ENCODE data around the gene CD79A. TPM values are rescaled to one million over a fixed set of nuclear protein-coding genes. Genes with fewer than 3 reads are reported as not detected.

Gene CD79A
- polyA plus RNA-seq, 1 donor from 2014 or later = not detected

DNA sequence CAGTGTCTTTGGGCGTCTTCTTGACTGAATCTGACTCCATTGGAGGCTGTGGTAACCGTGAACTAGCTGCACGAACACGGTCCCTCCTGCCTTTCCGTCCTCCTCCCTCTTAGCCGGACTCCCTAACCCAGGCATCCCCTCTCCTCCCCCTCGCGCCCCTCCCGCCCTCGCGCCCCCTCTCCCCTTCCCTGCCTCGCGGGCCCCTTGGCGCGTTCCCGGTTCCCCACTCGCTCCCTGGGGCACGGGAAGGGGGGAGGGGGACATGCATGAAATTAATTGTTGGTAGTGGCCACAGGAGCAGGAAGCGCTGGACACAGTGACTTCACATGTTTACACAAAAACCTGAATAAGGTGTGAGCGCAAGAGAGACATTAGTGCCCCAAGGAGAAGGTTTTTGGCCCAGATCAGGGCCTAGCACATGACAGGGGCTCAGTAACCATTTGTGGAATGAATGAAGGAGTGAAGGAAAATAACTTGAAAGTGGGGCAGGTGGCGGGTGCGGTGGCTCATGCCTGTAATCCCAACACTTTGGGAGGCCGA lies 32.0 kb upstream of the CD79A start:
- TF ChIP-seq SMC3 (conservative IDR thresholded peaks at IDR 0.05; ENCODE audit: poor library complexity) (no peak), POLR2AphosphoS5 (IDR thresholded peaks at IDR 0.05) (no peak), RAD21 (conservative IDR thresholded peaks at IDR 0.05) (no peak), REST (IDR thresholded peaks at IDR 0.05; ENCODE audit: borderline replicate concordance) (no peak), EP300 (conservative IDR thresholded peaks at IDR 0.05; ENCODE audit: poor library complexity, severe bottlenecking) (no peak), CTCF (IDR thresholded peaks at IDR 0.05; ENCODE audit: poor library complexity, severe bottlenecking) (no peak), MXI1 (conservative IDR thresholded peaks at IDR 0.05; ENCODE audit: poor library complexity, severe bottlenecking) (no peak), EZH2 (IDR thresholded peaks at IDR 0.05; ENCODE audit: borderline replicate concordance, insufficient read depth, low read length, poor library complexity, severe bottlenecking) (no peak), TAF1 (IDR thresholded peaks at IDR 0.05; ENCODE audit: low read depth) (no peak)
- Histone ChIP-seq H3F3A (ENCODE audit: insufficient read depth, low read length, poor library complexity, severe bottlenecking) (no peaks in the 10 kb centered on the region), H3K4me3 (ENCODE audit: low read length) (no peak overlapping the region), H3K27me3 (ENCODE audit: insufficient read depth, low read depth, low read length) (no peaks in the 10 kb centered on the region), H3K4me2 (ENCODE audit: low read length) (no peak overlapping the region), H3K79me2 (replicated peaks; ENCODE audit: insufficient read depth, low read length) (no peaks in the 10 kb centered on the region), H3K9me3 (ENCODE audit: low read length) (no peaks in the 10 kb centered on the region), H3K36me3 (ENCODE audit: insufficient read depth, low read length) (no peaks in the 10 kb centered on the region), H4K20me1 (ENCODE audit: insufficient read depth) (no peaks in the 10 kb centered on the region), H3K27ac (ENCODE audit: low read length) (no peak overlapping the region), H3K9ac (ENCODE audit: low read length) (no peak overlapping the region), H3K9me2 (ENCODE audit: insufficient read depth, low read length) (no peaks in the 10 kb centered on the region), H2AFZ (ENCODE audit: low read depth, low read length) (no peak overlapping the region)

DNA sequence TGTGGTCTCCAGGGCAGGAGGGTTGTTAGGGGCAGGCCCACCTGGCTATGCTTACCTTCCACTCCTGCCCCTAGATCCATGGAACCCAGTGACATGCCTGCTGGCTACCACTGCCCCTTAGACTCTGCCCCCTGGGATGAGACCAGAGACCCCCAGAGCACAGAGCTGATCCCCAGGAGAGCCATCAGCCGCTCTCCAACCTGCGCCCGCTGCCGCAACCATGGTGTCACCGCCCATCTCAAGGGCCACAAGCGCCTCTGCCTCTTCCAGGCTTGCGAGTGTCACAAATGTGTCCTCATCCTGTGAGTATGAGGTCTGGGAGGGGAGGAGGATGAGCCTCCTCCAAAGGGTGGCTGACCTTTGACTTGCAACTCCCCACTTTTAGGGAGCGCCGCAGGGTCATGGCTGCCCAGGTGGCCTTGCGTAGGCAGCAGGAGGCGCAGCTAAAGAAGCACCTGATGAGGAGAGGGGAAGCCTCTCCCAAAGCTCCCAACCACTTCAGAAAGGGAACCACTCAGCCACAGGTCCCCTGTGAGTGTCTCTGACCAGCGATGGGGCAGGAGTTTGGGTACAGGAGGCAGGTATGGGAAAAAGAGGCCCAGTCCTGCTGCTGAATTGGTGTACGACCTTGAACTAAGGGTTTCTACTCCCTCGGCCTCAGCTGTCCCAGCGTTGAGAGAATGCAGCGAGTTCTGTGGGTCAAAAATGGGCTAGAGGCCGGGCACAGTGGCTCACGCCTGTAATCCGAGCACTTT lies 29.6 kb upstream of the CD79A start:
- Histone ChIP-seq H4K20me1 (ENCODE audit: insufficient read depth) (no peaks in the 10 kb centered on the region), H3K79me2 (replicated peaks; ENCODE audit: insufficient read depth, low read length) (no peaks in the 10 kb centered on the region), H3K9ac (ENCODE audit: low read length) (no peak overlapping the region), H3K4me2 (ENCODE audit: low read length) (no peak overlapping the region), H2AFZ (ENCODE audit: low read depth, low read length) (no peak overlapping the region), H3K9me2 (ENCODE audit: insufficient read depth, low read length) (no peaks in the 10 kb centered on the region), H3F3A (ENCODE audit: insufficient read depth, low read length, poor library complexity, severe bottlenecking) (no peaks in the 10 kb centered on the region), H3K4me3 (ENCODE audit: low read length) (no peak overlapping the region), H3K27ac (ENCODE audit: low read length) (no peak overlapping the region), H3K36me3 (ENCODE audit: insufficient read depth, low read length) (no peaks in the 10 kb centered on the region), H3K27me3 (ENCODE audit: insufficient read depth, low read depth, low read length) (no peaks in the 10 kb centered on the region), H3K9me3 (ENCODE audit: low read length) (no peaks in the 10 kb centered on the region)
- TF ChIP-seq SMC3 (conservative IDR thresholded peaks at IDR 0.05; ENCODE audit: poor library complexity) (no peak), EZH2 (IDR thresholded peaks at IDR 0.05; ENCODE audit: borderline replicate concordance, insufficient read depth, low read length, poor library complexity, severe bottlenecking) (no peak), POLR2AphosphoS5 (IDR thresholded peaks at IDR 0.05) (no peak), TAF1 (IDR thresholded peaks at IDR 0.05; ENCODE audit: low read depth) (no peak), MXI1 (conservative IDR thresholded peaks at IDR 0.05; ENCODE audit: poor library complexity, severe bottlenecking) (no peak), RAD21 (conservative IDR thresholded peaks at IDR 0.05) (no peak), REST (IDR thresholded peaks at IDR 0.05; ENCODE audit: borderline replicate concordance) (no peak), EP300 (conservative IDR thresholded peaks at IDR 0.05; ENCODE audit: poor library complexity, severe bottlenecking) (no peak), CTCF (IDR thresholded peaks at IDR 0.05; ENCODE audit: poor library complexity, severe bottlenecking) (no peak)

All from neural cell (in vitro differentiated cells).